T-helper 2 cell (primary cell): Measurements from ENCODE around the gene SLC22A31.

Source experiments
- DNase-seq, 5 experiments: peaks; one replicate each; pipeline versions ENCODE4 v3.0.0 to v3.0.0-alpha.2; 2012 to 2022

The SLC22A31 gene

DNA sequence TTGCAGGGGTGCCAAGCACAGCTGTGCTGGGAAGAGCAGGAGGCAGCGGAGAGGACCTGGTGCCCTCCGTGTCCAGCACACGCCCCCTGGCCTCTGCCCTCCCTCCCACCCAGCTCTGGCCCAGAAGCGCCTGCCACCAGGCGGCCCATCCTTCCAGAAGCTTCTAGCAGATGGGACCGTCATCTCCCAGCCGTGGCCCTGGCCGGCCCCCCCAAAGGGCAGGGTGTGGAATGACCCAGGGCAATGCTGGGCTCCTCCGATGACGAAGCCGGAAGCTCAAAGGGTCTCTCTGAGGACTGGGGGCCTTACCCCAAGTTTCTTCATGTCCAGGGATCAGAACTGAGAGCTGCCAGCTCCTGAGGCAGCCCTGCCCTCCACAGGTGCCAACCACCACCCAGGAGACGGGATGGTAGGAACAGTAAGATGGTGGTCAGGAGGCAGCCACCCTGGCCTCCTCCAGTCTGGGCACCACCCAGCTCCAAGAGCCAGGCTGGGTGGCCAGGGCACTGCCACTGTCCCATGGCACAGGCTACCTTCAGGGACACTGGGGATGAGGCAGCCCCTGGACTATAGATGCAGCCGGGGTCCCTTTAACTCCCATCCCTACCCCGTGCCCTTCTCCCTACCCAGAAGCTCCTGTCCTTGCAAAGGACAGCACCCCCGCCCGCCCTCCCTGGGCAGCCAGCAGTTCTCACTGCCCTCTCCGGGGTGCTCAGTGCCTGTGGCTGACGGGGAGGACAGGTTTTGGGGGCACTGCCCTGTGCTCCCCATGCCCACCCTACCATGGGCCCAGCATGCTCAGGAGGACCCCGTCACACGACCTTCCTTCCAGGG is 35.3 kb downstream of the SLC22A31 start:
- no peak for DNase-seq

DNA sequence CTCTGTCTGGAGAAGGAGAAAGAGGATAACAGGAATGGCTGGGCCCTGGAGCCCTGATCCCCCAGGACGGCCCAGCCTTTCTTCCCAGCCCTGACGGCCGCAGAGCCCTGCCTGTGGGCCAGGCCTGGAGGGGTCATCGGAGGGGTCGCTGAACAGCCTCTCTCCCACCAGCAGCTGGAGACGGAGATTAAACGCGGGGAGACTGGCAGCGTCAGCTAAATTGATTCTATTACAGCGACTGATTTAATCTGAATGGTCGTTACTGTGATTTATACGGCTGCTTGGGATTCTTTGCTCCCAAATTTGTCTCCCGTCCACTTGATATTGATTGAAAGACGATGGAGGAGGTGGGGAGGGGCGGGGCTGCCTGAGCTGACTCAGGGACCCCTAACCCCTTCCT is 35.9 kb downstream of the SLC22A31 start:
- DNase-seq: no peak

GRCh38 chr16:89163297-89163696 is 37.0 kb downstream of the SLC22A31 start:
- DNase-seq: no peak

GRCh38 chr16:89161763-89162713 is 38.3 kb downstream of the SLC22A31 start:
- DNase-seq: no peak

- no peak for DNase-seq
Measured at GRCh38 chr16:89160977-89161701, 39.2 kb downstream of the SLC22A31 start.

DNA sequence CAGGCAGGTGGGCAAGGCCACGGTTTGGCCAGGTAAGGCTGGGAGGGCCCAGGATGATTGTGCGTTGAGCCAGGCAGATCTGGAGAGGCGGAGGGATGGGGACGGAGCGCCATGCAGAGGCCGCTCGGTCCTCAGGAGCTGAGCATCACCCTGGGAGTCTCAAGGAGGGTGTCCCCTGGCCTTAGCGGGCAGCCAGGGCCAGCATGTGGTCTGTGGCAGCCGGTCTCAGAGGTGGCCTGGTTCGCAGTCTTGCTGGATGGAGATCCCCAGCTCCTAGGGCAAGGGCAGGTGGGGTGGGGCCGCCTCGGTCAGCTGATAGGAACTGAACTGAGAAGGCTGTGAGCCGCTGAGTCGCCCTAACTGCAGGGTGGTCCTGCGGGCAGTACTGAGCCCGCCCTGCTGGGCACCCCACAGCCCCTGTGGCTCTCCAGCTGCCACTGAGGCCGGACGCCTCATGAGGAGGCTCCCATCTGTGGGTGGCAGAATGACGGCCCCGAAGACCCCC is 40.4 kb downstream of the SLC22A31 start:
- no peak for DNase-seq

DNA sequence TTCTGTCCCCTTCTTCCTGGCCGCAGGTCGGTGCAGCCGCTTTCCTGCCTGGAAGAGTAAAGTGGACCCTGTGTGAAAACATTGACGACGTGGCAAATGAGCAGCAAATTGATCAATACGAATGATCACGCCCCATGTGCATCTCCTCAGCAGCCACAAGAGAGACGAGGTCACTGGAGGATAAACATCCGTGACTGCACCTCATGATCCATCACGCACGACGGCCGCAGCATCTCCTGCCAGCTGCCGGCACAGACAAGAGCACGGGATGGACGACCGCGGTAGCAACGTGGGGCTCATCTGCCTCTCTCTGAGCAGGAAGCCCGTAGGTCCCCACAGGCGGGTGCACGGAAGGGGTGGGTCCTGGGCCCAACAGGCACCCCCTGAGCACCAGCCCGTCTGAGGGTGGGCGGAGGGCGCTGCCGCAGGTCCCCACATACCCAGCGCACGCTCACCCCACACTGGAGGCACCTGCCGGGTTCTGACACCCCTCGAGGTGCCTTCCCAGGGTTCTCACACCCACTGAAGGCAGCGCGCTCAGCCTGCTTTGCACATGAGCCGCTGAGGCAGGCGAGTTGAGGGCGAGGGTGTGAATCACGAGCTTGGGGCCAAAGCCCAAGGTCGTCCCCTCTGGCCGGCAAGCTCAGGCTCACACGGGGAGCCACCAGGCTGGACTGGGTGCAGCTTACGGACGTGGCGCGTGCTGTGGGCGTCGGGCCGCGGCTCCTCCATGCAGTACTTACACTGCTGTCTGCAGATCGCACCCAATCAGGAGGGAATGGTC is 41.1 kb downstream of the SLC22A31 start:
- DNase-seq: no peak

DNA sequence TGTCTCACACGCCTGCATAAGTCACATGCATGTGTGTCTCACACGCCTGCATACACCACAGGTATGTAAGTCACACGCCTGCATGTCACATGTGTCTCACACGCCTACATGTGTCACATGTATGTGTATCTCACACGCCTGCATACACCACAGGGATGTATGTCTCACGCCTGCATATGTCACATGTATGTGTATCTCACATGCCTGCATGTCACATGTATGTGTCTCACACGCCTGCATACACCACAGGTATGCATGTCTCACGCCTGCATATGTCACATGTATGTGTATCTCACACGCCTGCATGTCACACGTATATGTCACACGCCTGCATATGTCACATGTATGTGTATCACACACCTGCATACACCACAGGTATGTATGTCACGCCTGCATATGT is 42.6 kb downstream of the SLC22A31 start:
- DNase-seq: no peak

DNA sequence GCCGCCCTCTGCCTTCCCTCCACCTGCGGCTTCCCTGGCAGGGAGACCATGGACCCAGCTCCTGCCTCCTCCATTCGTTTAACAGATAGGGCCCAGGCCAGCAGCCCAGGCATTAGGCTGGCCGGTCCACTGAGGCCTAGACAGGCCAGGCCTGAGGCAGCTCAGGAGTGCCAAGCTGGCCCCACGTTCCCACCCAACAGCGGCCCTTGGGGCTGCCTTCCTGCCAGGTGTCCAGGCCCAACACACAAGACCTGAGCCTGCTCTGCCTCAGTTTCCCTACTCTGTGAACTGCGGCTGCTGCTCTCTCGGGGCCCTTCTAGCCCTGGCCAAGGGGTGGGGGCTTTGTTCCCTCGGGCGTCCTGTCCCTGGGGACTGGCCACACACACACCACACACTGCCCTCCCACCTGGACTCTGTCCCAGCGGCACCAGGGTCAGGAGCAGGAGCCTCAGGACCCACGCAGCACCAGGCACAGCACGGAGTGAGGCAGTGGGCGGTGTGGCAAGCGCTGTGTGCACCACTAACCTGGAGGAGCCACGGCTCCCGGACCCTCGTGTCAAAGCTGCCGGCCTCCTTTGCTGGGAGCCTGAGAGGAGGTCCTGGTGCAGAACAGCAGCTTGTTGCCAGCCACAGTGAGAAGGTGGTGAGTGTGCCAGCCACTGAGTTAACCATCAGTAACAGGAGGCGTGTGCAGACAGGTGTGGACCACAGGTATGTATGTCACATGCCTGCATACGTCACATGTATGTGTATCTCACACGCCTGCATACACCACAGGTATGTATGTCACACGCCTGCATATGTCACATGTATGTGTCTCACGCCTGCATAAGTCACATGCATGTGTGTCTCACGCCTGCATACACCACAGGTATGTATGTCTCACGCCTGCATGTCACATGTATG is 43.3 kb downstream of the SLC22A31 start:
- DNase-seq: no peak

- DNase-seq: no peak
Measured at GRCh38 chr16:89155851-89156739, 44.2 kb downstream of the SLC22A31 start.

DNA sequence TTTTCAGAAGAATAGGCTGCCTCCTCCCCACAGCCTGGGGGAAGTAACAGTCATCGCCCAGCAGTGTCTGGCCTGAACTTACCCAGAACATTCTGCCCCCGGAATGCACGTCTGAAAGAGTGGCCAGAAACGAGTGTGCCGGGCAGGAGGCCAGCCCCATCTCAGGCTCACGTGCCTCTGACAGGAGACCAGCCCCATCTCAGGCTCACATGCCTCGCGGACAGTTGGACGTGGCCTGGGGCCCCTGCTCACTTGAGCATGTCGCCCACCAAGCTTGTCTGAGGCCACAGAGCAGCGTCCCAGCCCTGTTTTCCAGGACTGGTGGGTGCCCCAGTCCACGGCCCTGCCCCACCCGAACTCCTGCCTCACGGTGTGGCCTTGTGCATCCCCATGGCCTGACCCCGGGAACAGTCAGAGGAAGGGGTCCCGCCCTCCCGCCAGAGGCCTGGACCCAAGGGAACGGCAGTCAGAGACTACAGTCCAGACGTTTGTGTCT is 45.1 kb downstream of the SLC22A31 start:
- DNase-seq: no peak

DNA sequence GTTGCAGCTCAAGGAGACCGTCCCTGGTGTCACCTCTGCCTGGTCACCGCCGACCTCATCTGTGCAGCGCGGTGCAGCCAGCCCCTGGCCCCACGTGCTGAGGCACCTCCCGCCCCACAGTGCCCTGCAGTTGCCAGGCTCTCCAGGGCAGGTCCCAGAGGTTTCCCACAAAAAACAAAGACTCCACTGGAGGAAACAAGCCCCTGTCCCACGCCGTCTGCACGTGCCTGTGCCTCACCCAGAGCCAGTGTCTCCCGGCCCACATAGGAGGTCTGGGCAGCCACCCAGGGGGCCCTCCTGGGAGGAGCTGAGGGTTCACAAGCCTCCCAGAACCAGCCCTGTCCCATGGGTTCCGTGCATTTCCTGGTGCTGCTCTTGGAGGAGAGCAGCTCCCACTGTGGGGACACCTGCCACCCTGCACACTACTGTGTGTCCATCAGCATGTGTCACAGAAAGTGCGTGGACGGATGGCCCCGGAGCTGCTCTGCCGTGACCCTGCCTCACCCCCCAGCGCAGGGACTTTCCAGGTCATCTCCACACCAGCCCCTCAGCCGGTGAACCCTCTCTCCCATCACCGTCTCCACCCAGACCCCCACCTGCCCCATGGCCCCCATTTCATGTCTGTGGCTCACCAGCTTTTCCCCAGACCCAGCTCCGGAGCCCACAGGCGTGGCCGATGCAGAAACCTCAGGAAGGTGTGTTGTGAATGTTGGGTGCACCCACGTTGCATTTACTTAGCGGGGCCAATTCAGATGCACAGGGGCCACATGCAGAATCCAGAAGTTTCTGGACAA is 45.8 kb downstream of the SLC22A31 start:
- DNase-seq: no peak

DNA sequence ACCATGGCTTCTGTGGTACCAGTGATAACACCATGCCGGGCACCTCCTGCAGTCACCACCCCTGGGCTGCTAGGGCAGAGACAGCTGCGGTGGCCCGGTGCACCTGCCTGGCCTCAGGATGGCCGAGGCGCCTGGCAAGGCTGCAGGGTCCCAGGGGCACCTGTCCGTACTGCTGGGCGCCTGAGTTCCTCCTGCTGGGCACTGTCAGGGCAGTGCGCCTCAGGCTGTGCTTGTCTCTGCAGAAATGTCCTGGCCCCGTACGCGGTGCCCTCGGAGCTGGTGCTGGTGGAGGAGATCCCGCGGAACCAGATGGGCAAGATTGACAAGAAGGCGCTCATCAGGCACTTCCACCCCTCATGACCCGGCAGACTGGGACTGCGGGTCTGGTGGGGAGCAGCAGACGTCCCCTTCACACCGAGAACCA is 46.5 kb downstream of the SLC22A31 start:
- DNase-seq: no peak

- DNase-seq: no peak
Measured at GRCh38 chr16:89152831-89153700, 47.3 kb downstream of the SLC22A31 start.

- no peak for DNase-seq
Measured at GRCh38 chr16:89150981-89151380, 49.4 kb downstream of the SLC22A31 start.

- DNase-seq: no peak
Measured at GRCh38 chr16:89150090-89150835, 50.1 kb downstream of the SLC22A31 start.

DNA sequence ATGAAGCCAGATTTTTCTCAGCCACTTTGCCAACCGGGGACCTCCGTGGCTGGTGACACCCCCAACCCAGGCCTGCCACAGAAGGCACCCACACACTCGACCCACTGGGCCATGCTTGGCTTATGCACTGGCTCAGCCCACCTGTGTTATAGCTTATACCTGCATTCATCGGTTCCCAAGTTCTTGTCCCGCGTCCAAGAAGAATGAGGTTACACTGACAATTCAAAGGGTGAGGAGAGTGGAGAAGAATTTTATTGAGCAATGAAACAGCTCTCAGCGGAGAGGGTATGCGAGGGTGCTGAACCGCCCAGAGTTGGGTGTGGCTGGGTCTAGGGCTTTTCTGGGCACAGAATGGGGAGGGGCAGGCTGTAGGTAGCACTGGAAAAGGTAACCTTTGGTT is 51.0 kb downstream of the SLC22A31 start:
- no peak for DNase-seq
